Neural progenitor cell (in vitro differentiated cells): Measurements from ENCODE around the gene OVCA2.

Source experiments
- CTCF ChIP-seq: fragments of 200-600 bp; sonication (generic); IDR thresholded peaks from 2 replicates; pipeline ENCODE4 v1.5.1; 2017; ENCODE audit warnings: antibody characterized with exemption, mild to moderate bottlenecking
- EZH2 ChIP-seq: fragments of 200-600 bp; sonication (generic); IDR thresholded peaks from 2 replicates; pipeline ENCODE4 v1.6.1; 2017; ENCODE audit warnings: antibody characterized with exemption, mild to moderate bottlenecking, moderate library complexity
- EZH2phosphoT487 ChIP-seq: fragments of 200-600 bp; sonication (generic); IDR thresholded peaks from 2 replicates; pipeline ENCODE4 v1.6.1; 2017; ENCODE audit warnings: antibody characterized with exemption

GRCh38 chr17:2063261-2064146 is 21.7 kb downstream of the OVCA2 start:
- no peak for TF ChIP-seq CTCF
- no peak for TF ChIP-seq EZH2
- no peak for TF ChIP-seq EZH2phosphoT487
